Astrocyte of the spinal cord (primary cell): ENCODE measurements around the gene HPRT1.

ENCODE experiments used
- DNase-seq: peaks from one replicate; pipeline ENCODE4 v3.0.0; 2011; ENCODE audit warnings: low read depth, low spot score
- H3K4me3 ChIP-seq: 2 replicates; pipeline ENCODE4 v1.5.1; 2011; ENCODE audit warnings: low read depth, mild to moderate bottlenecking, low read length, moderate library complexity
- in situ Hi-C: cut with HindIII; loops from 2 replicates; pipeline ENCODE4 v1.10.0; 2017; ENCODE audit warnings: low sequenced_read_pairs
- TF ChIP-seq, protein P1 (sequence below): IDR thresholded peaks from 2 replicates; pipeline ENCODE4 v1.5.1; 2012; ENCODE audit warnings: low read depth, mild to moderate bottlenecking, low read length, inconsistent platforms

The HPRT1 gene

DNA sequence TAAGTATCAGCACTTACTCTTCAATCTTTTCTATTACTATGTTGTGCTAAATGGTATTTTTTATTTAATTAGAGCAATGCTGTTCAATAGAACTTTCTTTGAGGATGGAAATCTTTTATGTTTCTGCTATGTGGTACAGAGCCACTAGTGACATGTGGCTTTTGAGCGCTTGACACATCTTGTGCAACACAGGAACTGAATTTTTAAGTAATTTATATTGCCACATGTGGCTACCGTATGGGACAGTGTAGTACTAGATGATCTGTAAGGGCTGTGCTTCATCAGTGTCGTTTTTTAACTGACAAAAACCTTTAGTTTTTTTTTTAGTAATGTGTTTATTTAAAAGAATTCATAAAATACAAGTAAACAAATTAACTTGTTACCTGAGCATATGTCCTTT is 22.4 kb downstream of the HPRT1 start:
- no peak for DNase-seq
- no peak overlapping the region for H3K4me3 ChIP-seq
- in situ Hi-C loops, result no loop called here
- TF ChIP-seq, protein P1, sequence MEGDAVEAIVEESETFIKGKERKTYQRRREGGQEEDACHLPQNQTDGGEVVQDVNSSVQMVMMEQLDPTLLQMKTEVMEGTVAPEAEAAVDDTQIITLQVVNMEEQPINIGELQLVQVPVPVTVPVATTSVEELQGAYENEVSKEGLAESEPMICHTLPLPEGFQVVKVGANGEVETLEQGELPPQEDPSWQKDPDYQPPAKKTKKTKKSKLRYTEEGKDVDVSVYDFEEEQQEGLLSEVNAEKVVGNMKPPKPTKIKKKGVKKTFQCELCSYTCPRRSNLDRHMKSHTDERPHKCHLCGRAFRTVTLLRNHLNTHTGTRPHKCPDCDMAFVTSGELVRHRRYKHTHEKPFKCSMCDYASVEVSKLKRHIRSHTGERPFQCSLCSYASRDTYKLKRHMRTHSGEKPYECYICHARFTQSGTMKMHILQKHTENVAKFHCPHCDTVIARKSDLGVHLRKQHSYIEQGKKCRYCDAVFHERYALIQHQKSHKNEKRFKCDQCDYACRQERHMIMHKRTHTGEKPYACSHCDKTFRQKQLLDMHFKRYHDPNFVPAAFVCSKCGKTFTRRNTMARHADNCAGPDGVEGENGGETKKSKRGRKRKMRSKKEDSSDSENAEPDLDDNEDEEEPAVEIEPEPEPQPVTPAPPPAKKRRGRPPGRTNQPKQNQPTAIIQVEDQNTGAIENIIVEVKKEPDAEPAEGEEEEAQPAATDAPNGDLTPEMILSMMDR, result no peak

DNA sequence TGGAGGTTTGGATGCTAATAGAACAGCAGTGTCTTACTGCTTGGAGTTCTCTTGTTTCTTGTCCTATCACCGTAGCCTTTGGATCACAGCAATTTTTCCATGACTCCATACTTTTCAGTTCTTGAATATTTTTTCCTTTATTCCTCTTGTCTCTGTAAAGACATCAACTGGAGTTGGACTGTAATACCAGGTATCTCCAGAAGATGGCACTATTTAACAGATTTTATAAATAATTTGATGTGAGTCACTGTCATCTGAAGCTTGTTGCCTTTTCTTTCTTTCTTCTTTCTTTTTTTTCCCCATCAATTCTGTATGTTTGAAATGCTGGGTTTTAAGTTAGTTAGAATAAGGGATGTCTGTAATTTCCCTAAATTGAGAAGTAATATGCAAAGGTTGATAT is 24.1 kb downstream of the HPRT1 start:
- in situ Hi-C loops, result no loop called here
- H3K4me3 ChIP-seq, result no peak overlapping the region
- DNase-seq, result peak; percentile 65
- TF ChIP-seq, protein P1, result peak; percentile 50

DNA sequence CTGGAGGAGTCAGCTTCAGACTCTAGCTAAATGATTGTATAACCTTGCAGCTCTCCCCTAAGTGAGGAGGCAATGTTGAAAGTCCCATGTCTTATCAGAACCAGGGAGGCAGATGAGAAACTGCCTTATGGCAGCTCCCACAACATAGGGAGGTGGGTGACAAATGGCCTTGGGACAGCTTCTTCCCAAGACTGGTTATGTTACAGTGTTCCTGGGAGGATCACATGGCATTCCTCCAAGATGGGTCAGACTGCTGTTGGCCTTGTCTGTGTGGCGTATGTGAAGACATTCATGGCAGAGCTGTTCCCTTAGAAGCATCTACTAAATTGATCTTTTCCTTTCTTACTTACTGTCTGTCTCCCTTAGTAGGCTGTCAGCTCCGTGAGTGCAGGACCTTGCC is 42.0 kb downstream of the HPRT1 start:
- H3K4me3 ChIP-seq, result no peak overlapping the region
- DNase-seq, result no peak

DNA sequence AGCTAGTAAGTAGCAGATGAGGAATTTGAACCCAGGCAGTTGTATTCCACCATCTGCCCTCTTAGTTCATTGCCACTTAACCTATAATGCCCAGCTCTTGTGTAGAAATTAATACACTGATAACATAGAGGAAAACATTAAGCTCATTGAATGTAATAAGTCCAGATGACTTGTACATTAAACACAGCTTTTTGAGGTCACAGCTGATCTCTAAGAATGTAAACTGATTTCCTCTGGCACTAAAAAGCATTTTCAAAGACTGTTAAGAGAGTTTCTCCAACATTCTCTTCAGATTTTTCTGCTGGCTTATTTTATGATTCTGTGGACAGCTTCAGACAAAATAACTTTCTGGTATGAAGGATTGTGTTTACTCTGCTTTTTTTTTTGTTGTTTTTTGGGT is 42.7 kb downstream of the HPRT1 start:
- no peak overlapping the region for H3K4me3 ChIP-seq
- TF ChIP-seq, protein P1, result no peak
- no peak for DNase-seq
- in situ Hi-C loops, result no loop called here

More for the DNA sequence above, 42.0 kb downstream of the HPRT1 start:
- TF ChIP-seq, protein P1, result no peak
- in situ Hi-C loops, result no loop called here

DNA sequence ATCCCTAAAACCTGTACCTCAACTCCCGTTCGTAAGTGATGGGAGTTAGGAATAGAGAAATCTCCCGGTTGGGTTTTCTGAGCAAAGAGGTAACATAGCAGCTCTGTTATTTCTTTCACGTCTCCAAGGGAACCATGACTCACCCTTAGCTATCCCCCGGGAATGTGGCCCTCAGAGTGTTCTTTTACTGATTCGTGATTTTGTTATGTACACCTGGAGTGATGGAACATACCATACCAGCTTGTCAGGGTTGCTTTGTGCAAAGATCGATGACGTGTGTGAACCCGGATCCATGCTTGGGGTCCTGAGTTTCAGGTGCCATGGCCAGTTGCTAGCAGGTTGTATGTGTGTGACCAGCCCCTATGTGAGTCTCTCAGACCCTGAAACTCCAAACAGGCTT is 52.6 kb downstream of the HPRT1 start:
- peak; percentile 83 for DNase-seq
- in situ Hi-C loops, result no loop called here
- TF ChIP-seq, protein P1, result no peak
- H3K4me3 ChIP-seq, result no peak overlapping the region

DNA sequence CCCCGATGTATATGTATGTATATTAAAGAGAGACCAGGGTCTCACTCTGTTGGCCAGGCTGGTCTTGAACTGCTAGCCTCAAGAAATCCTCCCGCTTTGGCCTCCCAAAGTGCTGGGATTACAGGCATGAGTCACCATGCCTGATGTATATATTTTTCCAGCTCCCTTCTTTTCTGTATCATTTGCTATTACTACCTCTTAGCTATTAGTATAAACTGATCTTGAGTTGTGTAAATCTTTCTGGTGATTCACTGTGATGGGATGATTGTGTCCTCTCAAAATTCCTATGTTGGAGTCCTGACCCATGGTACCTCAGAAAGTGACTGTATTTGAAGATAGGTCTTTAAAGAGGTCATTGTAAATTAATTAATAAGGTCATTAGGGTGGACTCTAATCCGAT is 53.1 kb downstream of the HPRT1 start:
- no peak overlapping the region for H3K4me3 ChIP-seq
- in situ Hi-C loops, result no loop called here
- TF ChIP-seq, protein P1, result no peak
- DNase-seq, result peak; percentile 19

DNA sequence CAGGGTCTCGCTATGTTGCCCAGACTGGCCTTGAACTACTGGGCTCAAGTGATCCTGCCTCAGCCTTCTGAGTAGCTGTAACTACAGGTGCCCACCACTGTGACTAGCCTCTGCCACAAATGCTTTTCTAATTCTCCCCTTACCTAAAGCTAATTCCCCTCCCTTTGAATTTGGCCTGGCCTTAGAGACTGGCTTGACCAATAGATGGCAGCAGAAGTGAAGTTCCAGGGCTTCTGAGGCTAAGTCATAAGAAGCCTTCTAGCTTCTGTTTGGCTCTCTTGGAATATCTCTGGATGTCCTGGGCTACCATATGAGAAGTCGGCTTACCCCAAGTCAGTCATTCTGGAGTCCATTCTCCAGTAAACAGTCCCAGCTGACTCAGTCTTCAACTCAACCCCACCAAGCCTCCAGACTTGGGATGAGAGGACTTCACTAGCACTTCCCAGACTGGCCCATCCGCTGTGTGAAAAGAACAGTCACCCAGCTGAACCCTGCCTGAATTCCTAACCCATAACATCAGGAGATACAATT is 61.0 kb downstream of the HPRT1 start:
- in situ Hi-C loops, result no loop called here
- TF ChIP-seq, protein P1, result peak; percentile 69
- H3K4me3 ChIP-seq, result no peak overlapping the region
- peak; percentile 73 for DNase-seq
